Glutamatergic neuron (in vitro differentiated cells): Measurements from ENCODE around the gene EIF4G3. TPM values are rescaled to one million over a fixed set of nuclear protein-coding genes. Genes with fewer than 3 reads are reported as not detected.
"Not testable (repeated sequence)": the region's sequence is repeated elsewhere in the genome, so short reads cannot be mapped to it uniquely, and the experiment has no call there.

Source experiments
- DNase-seq: peaks from one replicate; pipeline ENCODE4 v3.0.0; 2022
- H3K27ac Mint-ChIP-seq: one replicate; pipeline ENCODE4 v1.8.0; 2020; ENCODE audit warnings: mild to moderate bottlenecking, mixed read lengths, inconsistent platforms; ENCODE audit not compliant: unreplicated experiment
- H3K27me3 Mint-ChIP-seq: one replicate; pipeline ENCODE4 v1.8.0; 2020; ENCODE audit warnings: mild to moderate bottlenecking, moderate library complexity, mixed read lengths, inconsistent platforms; ENCODE audit not compliant: unreplicated experiment
- H3K36me3 Mint-ChIP-seq: one replicate; pipeline ENCODE4 v1.8.0; 2020; ENCODE audit warnings: mild to moderate bottlenecking, mixed read lengths, inconsistent platforms; ENCODE audit not compliant: unreplicated experiment
- H3K4me1 Mint-ChIP-seq: one replicate; pipeline ENCODE4 v1.8.0; 2020; ENCODE audit warnings: mild to moderate bottlenecking, low read depth, mixed read lengths, inconsistent platforms; ENCODE audit not compliant: unreplicated experiment
- H3K4me3 Mint-ChIP-seq: one replicate; pipeline ENCODE4 v1.8.0; 2020; ENCODE audit warnings: mild to moderate bottlenecking, mixed read lengths, inconsistent platforms; ENCODE audit not compliant: unreplicated experiment
- H3K9me3 Mint-ChIP-seq: one replicate; pipeline ENCODE4 v1.8.0; 2020; ENCODE audit warnings: mild to moderate bottlenecking, moderate library complexity, mixed read lengths, inconsistent platforms; ENCODE audit not compliant: unreplicated experiment
- CTCF ChIP-seq: fragments of 200-600 bp; sonication (generic); IDR thresholded peaks from one replicate; pipeline ENCODE4 v1.5.0; 2021; ENCODE audit not compliant: partially characterized antibody, unreplicated experiment
- total RNA-seq: library from RNA; stranded (reverse); fragmentation: NEBNext Ultra II Directional; extraction: Animal tissue kit (Norgen Biotek cat#: 25700); gene quantifications from one replicate; pipeline ENCODE4 v1.2.1, GENCODE V29; 2021; ENCODE audit not compliant: unreplicated experiment

The EIF4G3 gene
- total RNA-seq, 1 donor from 2014 or later = 100 TPM

GRCh38 chr1:21192284-21192683 is 15.6 kb upstream of the EIF4G3 start:
- Mint-ChIP-seq H3K27ac (no peak overlapping the region), H3K36me3 (no peaks in the 10 kb centered on the region), H3K27me3 (peaks cover 6% of the 10 kb centered on the region), H3K4me3 (no peak overlapping the region), H3K4me1 (no peaks in the 10 kb centered on the region), H3K9me3 (no peaks in the 10 kb centered on the region)
- no peak for TF ChIP-seq CTCF
- no peak for DNase-seq

- not testable (repeated sequence) for H3K27ac Mint-ChIP-seq, H3K27me3 Mint-ChIP-seq, H3K9me3 Mint-ChIP-seq, H3K4me3 Mint-ChIP-seq, H3K4me1 Mint-ChIP-seq, DNase-seq, H3K36me3 Mint-ChIP-seq
Observed at GRCh38 chr1:21190771-21191170, 14.1 kb upstream of the EIF4G3 start.

GRCh38 chr1:21189906-21190500 is 13.3 kb upstream of the EIF4G3 start:
- TF ChIP-seq CTCF = no peak
- Mint-ChIP-seq H3K9me3 (no peaks in the 10 kb centered on the region), H3K4me3 (no peak overlapping the region), H3K27me3 (peaks cover 8% of the 10 kb centered on the region), H3K36me3 (no peaks in the 10 kb centered on the region), H3K4me1 (no peaks in the 10 kb centered on the region), H3K27ac (no peak overlapping the region)
- no peak for DNase-seq

GRCh38 chr1:21189421-21189820 is 12.7 kb upstream of the EIF4G3 start:
- Mint-ChIP-seq H3K4me3 (no peak overlapping the region), H3K4me1 (no peaks in the 10 kb centered on the region), H3K27me3 (peaks cover 8% of the 10 kb centered on the region), H3K36me3 (no peaks in the 10 kb centered on the region), H3K27ac (no peak overlapping the region), H3K9me3 (no peaks in the 10 kb centered on the region)
- no peak for DNase-seq
- TF ChIP-seq CTCF = no peak

- no peak for DNase-seq
- no peak overlapping the region for H3K27ac Mint-ChIP-seq
- H3K27me3 Mint-ChIP-seq = peaks cover 11% of the 10 kb centered on the region
- H3K4me1 Mint-ChIP-seq = no peaks in the 10 kb centered on the region
- H3K4me3 Mint-ChIP-seq = no peak overlapping the region
- no peaks in the 10 kb centered on the region for H3K9me3 Mint-ChIP-seq
- no peaks in the 10 kb centered on the region for H3K36me3 Mint-ChIP-seq
- TF ChIP-seq CTCF = no peak
Observed at GRCh38 chr1:21188235-21188634, 11.5 kb upstream of the EIF4G3 start.
